KMS-11 (cell line): ENCODE measurements around the gene LNX2.

ENCODE experiments used
- H2AFZ ChIP-seq: fragments of 200-600 bp; sonication (generic); 2 replicates; pipeline ENCODE4 v1.6.1; 2016; ENCODE audit warnings: antibody characterized with exemption, mixed run types, low read depth
- H3K27ac ChIP-seq: fragments of 200-600 bp; sonication (generic); 2 replicates; pipeline ENCODE4 v1.6.1; 2016; ENCODE audit warnings: mild to moderate bottlenecking, mixed run types
- H3K27me3 ChIP-seq: fragments of 200-600 bp; sonication (generic); 2 replicates; pipeline ENCODE4 v1.6.1; 2017; ENCODE audit warnings: mild to moderate bottlenecking, low read depth, mixed run types, moderate library complexity; ENCODE audit not compliant: insufficient read depth
- H3K36me3 ChIP-seq: fragments of 200-600 bp; sonication (generic); 2 replicates; pipeline ENCODE4 v1.6.1; 2017; ENCODE audit warnings: mild to moderate bottlenecking, mixed run types; ENCODE audit not compliant: insufficient read depth
- H3K4me1 ChIP-seq: fragments of 200-600 bp; sonication (generic); 2 replicates; pipeline ENCODE4 v1.6.1; 2016; ENCODE audit warnings: mild to moderate bottlenecking, low read depth, mixed run types; ENCODE audit not compliant: poor library complexity, severe bottlenecking
- H3K4me2 ChIP-seq: fragments of 200-600 bp; sonication (generic); 2 replicates; pipeline ENCODE4 v1.7.0; 2016; ENCODE audit warnings: mild to moderate bottlenecking, mixed run types
- H3K4me3 ChIP-seq: fragments of 200-600 bp; sonication (generic); IDR thresholded peaks from 2 replicates; pipeline ENCODE4 v1.6.1; 2017; ENCODE audit warnings: low read depth, low read length, mixed read lengths; ENCODE audit not compliant: insufficient read depth
- H3K79me2 ChIP-seq: fragments of 200-600 bp; sonication (generic); 2 replicates; pipeline ENCODE4 v1.6.1; 2016; ENCODE audit warnings: low read depth, mixed run types; ENCODE audit not compliant: insufficient read depth
- H3K9ac ChIP-seq: fragments of 200-600 bp; sonication (generic); 2 replicates; pipeline ENCODE4 v1.6.1; 2016; ENCODE audit warnings: mild to moderate bottlenecking, mixed run types
- H4K20me1 ChIP-seq: fragments of 200-600 bp; sonication (generic); 2 replicates; pipeline ENCODE4 v1.6.1; 2016; ENCODE audit warnings: mild to moderate bottlenecking, mixed run types; ENCODE audit not compliant: insufficient read depth
- TF ChIP-seq, protein P1 (sequence below): fragments of 200-600 bp; sonication (generic); conservative IDR thresholded peaks from 2 replicates; pipeline ENCODE4 v1.6.1; 2017; ENCODE audit warnings: low read depth, mild to moderate bottlenecking, antibody characterized with exemption, low read length, moderate library complexity, mixed read lengths

LNX2 gene

DNA sequence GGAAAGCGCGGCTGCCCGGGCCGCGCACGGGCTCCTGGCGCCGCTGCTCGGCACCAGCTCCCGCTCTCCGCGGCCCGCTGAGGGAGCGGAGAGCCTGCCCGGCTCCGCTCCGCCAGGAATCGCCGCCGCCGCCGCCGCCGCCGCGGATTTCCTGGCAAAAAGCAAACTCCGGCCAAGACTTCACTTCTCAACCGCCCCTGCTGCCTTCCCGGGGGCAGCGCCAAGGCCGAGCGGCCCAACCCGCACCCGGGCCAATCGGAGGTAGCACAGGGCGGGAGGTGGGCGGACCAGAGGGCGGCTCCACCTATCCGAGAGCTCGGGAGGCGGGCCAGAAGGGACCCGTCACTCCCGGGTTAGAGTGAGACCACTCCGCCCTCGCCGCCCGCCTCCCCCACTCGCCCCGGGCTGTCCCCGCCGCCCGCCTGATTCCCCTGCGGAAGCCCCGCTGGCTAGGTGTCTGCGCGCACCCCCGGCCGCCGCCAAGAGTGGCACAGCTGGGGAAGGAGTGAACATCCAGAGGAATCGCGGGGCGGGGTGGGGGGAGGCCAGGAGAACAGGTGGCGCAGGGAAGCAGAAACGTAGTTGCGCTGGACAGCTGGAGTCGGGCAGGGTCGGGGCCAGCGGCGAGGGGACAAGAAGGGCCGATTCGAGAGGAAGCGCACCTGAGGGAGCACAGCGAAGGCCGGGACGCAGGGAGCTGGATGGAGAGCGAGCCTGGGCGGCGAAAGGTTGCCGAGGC is at the start of gene LNX2:
TSS of gene LNX2 (minus strand) at position 153 of the 739 bp plus-strand sequence. CDS start 38,826 bp downstream, outside the sequence.
- Histone ChIP-seq H3K79me2 (peaks cover 75% of the 10 kb centered on the region), H3K36me3 (no peaks in the 10 kb centered on the region), H3K27me3 (no peaks in the 10 kb centered on the region), H4K20me1 (no peaks in the 10 kb centered on the region), H3K9ac (peak within 1 kb of the TSS; percentile 61; the same call in 1 of the 2 replicates), H3K4me3 (no peak within 1 kb of the TSS), H3K4me1 (peaks cover 19% of the 10 kb centered on the region), H3K27ac (peak within 1 kb of the TSS; percentile 64), H2AFZ (peak within 1 kb of the TSS; percentile 61), H3K4me2 (peak within 1 kb of the TSS; percentile 86)
- TF ChIP-seq, protein P1, sequence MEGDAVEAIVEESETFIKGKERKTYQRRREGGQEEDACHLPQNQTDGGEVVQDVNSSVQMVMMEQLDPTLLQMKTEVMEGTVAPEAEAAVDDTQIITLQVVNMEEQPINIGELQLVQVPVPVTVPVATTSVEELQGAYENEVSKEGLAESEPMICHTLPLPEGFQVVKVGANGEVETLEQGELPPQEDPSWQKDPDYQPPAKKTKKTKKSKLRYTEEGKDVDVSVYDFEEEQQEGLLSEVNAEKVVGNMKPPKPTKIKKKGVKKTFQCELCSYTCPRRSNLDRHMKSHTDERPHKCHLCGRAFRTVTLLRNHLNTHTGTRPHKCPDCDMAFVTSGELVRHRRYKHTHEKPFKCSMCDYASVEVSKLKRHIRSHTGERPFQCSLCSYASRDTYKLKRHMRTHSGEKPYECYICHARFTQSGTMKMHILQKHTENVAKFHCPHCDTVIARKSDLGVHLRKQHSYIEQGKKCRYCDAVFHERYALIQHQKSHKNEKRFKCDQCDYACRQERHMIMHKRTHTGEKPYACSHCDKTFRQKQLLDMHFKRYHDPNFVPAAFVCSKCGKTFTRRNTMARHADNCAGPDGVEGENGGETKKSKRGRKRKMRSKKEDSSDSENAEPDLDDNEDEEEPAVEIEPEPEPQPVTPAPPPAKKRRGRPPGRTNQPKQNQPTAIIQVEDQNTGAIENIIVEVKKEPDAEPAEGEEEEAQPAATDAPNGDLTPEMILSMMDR, result no peak

DNA sequence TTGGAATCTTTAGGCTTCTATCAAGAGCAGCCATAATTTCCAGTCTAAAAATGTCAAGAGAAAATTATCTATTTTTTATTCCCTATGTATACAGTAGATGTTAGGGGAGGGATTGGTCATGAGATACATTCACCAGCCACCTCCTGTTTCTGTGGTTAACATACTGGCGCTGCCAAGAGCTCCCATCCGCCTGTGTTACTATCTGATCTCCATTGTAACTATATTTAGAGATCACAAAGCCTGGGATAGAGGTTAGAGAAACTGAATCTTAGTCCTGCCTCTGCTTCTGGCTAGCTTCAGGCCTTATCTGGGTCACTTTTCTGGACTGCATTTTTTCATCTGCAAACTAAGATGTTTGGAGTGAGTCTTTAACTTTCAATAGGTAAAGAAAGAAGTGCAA is 47.6 kb upstream of the LNX2 start:
- no peaks in the 10 kb centered on the region for H4K20me1 ChIP-seq
- TF ChIP-seq, protein P1, result no peak
- no peaks in the 10 kb centered on the region for H3K27me3 ChIP-seq
- H3K27ac ChIP-seq, result no peak overlapping the region
- H3K9ac ChIP-seq, result no peak overlapping the region
- no peak overlapping the region for H3K4me2 ChIP-seq
- H3K4me3 ChIP-seq, result no peak overlapping the region
- H3K36me3 ChIP-seq, result no peaks in the 10 kb centered on the region
- H2AFZ ChIP-seq, result no peak overlapping the region
- no peaks in the 10 kb centered on the region for H3K79me2 ChIP-seq
- no peaks in the 10 kb centered on the region for H3K4me1 ChIP-seq

DNA sequence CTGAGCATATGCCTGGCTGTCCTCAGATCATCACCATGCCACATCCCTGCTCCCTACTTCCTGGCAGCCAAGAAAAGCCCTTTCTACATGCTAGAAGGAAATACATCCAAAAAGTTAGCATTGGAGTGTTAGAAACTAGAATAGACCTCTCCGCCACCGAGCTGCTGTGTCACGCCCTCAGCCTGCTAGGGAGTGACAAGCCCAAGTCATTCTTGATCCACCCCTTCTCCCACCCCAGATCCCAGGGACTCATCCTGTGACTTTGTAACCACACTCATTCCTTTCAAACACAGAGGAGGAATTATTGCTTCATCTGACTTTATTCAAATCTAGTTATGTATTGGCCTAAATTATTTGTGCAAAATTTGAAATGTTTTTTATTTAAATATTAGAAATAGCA is 46.6 kb upstream of the LNX2 start:
- no peak overlapping the region for H3K9ac ChIP-seq
- H3K4me1 ChIP-seq, result no peaks in the 10 kb centered on the region
- no peaks in the 10 kb centered on the region for H3K36me3 ChIP-seq
- H3K4me2 ChIP-seq, result no peak overlapping the region
- H3K79me2 ChIP-seq, result no peaks in the 10 kb centered on the region
- H3K27me3 ChIP-seq, result no peaks in the 10 kb centered on the region
- H2AFZ ChIP-seq, result no peak overlapping the region
- H4K20me1 ChIP-seq, result no peaks in the 10 kb centered on the region
- H3K27ac ChIP-seq, result no peak overlapping the region
- TF ChIP-seq, protein P1, result no peak
- H3K4me3 ChIP-seq, result no peak overlapping the region

DNA sequence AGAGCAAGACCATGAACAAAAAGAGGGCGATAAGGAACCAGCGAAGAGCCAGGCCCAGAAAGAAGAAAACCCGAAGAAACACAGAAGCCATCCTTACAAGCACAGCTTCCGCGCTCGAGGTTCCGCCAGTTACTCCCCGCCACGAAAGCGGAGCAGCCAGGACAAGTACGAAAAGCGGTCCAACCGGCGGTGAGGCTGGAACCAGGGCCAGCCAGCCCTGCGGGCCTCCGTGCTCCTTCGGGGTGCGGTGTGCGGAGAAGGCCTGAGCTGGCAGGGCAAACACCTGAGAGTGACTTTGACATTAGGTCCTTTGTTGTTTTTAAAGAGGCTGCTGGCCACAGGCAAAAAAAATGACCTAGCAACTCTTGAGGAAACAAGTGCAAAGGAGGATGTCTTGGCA is 45.4 kb upstream of the LNX2 start:
- no peaks in the 10 kb centered on the region for H3K4me1 ChIP-seq
- H3K27me3 ChIP-seq, result no peaks in the 10 kb centered on the region
- no peaks in the 10 kb centered on the region for H3K36me3 ChIP-seq
- no peak overlapping the region for H3K9ac ChIP-seq
- H2AFZ ChIP-seq, result no peak overlapping the region
- H4K20me1 ChIP-seq, result no peaks in the 10 kb centered on the region
- TF ChIP-seq, protein P1, result no peak
- H3K79me2 ChIP-seq, result no peaks in the 10 kb centered on the region
- H3K27ac ChIP-seq, result no peak overlapping the region
- H3K4me2 ChIP-seq, result no peak overlapping the region
- no peak overlapping the region for H3K4me3 ChIP-seq
